GM19324 (cell line): Measurements from ENCODE around the gene RRAGB.
"Not testable (repeated sequence)": the region's sequence is repeated elsewhere in the genome, so short reads cannot be mapped to it uniquely, and the experiment has no call there.

Experiments
- ATAC-seq: cut with Tn5 transposase; IDR thresholded peaks from one replicate; pipeline ENCODE4 v1.9.1; 2021; ENCODE audit warnings: mild to moderate bottlenecking, moderate library complexity; ENCODE audit not compliant: unreplicated experiment, low FRiP score

RRAGB gene

GRCh38 chrX:55759478-55759877 lies 41.9 kb downstream of the RRAGB start:
- ATAC-seq, result no peak

- no peak for ATAC-seq
Observed at GRCh38 chrX:55767100-55767499, 49.6 kb downstream of the RRAGB start.

- ATAC-seq, result not testable (repeated sequence)
Observed at GRCh38 chrX:55774419-55774818, 56.9 kb downstream of the RRAGB start.

- no peak for ATAC-seq
Observed at GRCh38 chrX:55777596-55777995, 60.0 kb downstream of the RRAGB start.

- ATAC-seq, result no peak
Observed at GRCh38 chrX:55778322-55778721, 60.8 kb downstream of the RRAGB start.

- no peak for ATAC-seq
Observed at GRCh38 chrX:55783723-55784122, 66.2 kb downstream of the RRAGB start.

- no peak for ATAC-seq
Observed at GRCh38 chrX:55787063-55787462, 69.5 kb downstream of the RRAGB start.

GRCh38 chrX:55787727-55788126 lies 70.2 kb downstream of the RRAGB start:
- no peak for ATAC-seq

- ATAC-seq, result peak; percentile 82
Observed at GRCh38 chrX:55794405-55794804, 76.9 kb downstream of the RRAGB start.

- ATAC-seq, result no peak
Observed at GRCh38 chrX:55796496-55796895, 78.9 kb downstream of the RRAGB start.

GRCh38 chrX:55801811-55802210 lies 84.3 kb downstream of the RRAGB start:
- ATAC-seq, result no peak
